Osteocyte (in vitro differentiated cells): ENCODE data around the gene CLSTN3. TPM values are rescaled to one million over a fixed set of nuclear protein-coding genes. Genes with fewer than 3 reads are reported as not detected.

Experiments
- DNase-seq: peaks from one replicate; pipeline ENCODE4 v3.0.0; 2021; ENCODE audit warnings: mixed read lengths; ENCODE audit not compliant: unreplicated experiment; ENCODE audit errors: extremely low spot score
- H3K27ac Mint-ChIP-seq: one replicate; pipeline ENCODE4 v1.8.0; 2021; ENCODE audit warnings: mild to moderate bottlenecking, mixed read lengths; ENCODE audit not compliant: unreplicated experiment
- H3K27me3 Mint-ChIP-seq: one replicate; pipeline ENCODE4 v1.8.0; 2021; ENCODE audit warnings: mixed read lengths; ENCODE audit not compliant: unreplicated experiment
- H3K36me3 Mint-ChIP-seq: one replicate; pipeline ENCODE4 v1.8.0; 2021; ENCODE audit warnings: mixed read lengths; ENCODE audit not compliant: unreplicated experiment
- H3K4me1 Mint-ChIP-seq: one replicate; pipeline ENCODE4 v1.8.0; 2021; ENCODE audit warnings: mixed read lengths; ENCODE audit not compliant: unreplicated experiment
- H3K4me3 Mint-ChIP-seq: one replicate; pipeline ENCODE4 v1.8.0; 2021; ENCODE audit warnings: mild to moderate bottlenecking, moderate library complexity, mixed read lengths; ENCODE audit not compliant: unreplicated experiment
- H3K9me3 Mint-ChIP-seq: one replicate; pipeline ENCODE4 v1.8.0; 2021; ENCODE audit warnings: mixed read lengths; ENCODE audit not compliant: unreplicated experiment
- CTCF ChIP-seq: fragments of 200-600 bp; sonication (generic); IDR thresholded peaks from 2 replicates; pipeline ENCODE4 v1.5.0; 2021; ENCODE audit warnings: antibody characterized with exemption, mild to moderate bottlenecking, moderate library complexity
- total RNA-seq: library from RNA; stranded (reverse); gene quantifications from 2 replicates; pipeline ENCODE4 v1.2.1, GENCODE V29; 2021

CLSTN3 gene
- total RNA-seq, 1 donor from 2014 or later: 14.4 TPM

- H3K9me3 Mint-ChIP-seq: no peaks in the 10 kb centered on the region
- peaks cover 3% of the 10 kb centered on the region for H3K36me3 Mint-ChIP-seq
- peaks cover 2% of the 10 kb centered on the region for H3K27me3 Mint-ChIP-seq
- no peak overlapping the region for H3K4me3 Mint-ChIP-seq
- no peak for DNase-seq
- TF ChIP-seq CTCF: no peak
- H3K4me1 Mint-ChIP-seq: no peaks in the 10 kb centered on the region
- no peak overlapping the region for H3K27ac Mint-ChIP-seq
Measured at GRCh38 chr12:7151532-7151931, 21.4 kb downstream of the CLSTN3 start.

- no peaks in the 10 kb centered on the region for H3K4me1 Mint-ChIP-seq
- TF ChIP-seq CTCF: no peak
- H3K27ac Mint-ChIP-seq: no peak overlapping the region
- no peaks in the 10 kb centered on the region for H3K9me3 Mint-ChIP-seq
- H3K36me3 Mint-ChIP-seq: peaks cover 3% of the 10 kb centered on the region
- no peak for DNase-seq
- peaks cover 2% of the 10 kb centered on the region for H3K27me3 Mint-ChIP-seq
- no peak overlapping the region for H3K4me3 Mint-ChIP-seq
Measured at GRCh38 chr12:7152818-7153217, 22.6 kb downstream of the CLSTN3 start.

- Mint-ChIP-seq H3K4me3 (no peak overlapping the region), H3K27me3 (peaks cover 2% of the 10 kb centered on the region), H3K36me3 (peaks cover 3% of the 10 kb centered on the region), H3K9me3 (no peaks in the 10 kb centered on the region), H3K4me1 (peaks cover 3% of the 10 kb centered on the region), H3K27ac (no peak overlapping the region)
- no peak for DNase-seq
- TF ChIP-seq CTCF: no peak
Measured at GRCh38 chr12:7154042-7154441, 23.9 kb downstream of the CLSTN3 start.

- no peak for DNase-seq
- no peak overlapping the region for H3K4me3 Mint-ChIP-seq
- no peak for TF ChIP-seq CTCF
- no peak overlapping the region for H3K27ac Mint-ChIP-seq
- no peaks in the 10 kb centered on the region for H3K36me3 Mint-ChIP-seq
- H3K9me3 Mint-ChIP-seq: no peaks in the 10 kb centered on the region
- H3K4me1 Mint-ChIP-seq: peaks cover 5% of the 10 kb centered on the region
- H3K27me3 Mint-ChIP-seq: no peaks in the 10 kb centered on the region
Measured at GRCh38 chr12:7154901-7155470, 24.8 kb downstream of the CLSTN3 start.

GRCh38 chr12:7155471-7156034, 25.4 kb downstream of the CLSTN3 start:
- Mint-ChIP-seq H3K27me3 (no peaks in the 10 kb centered on the region), H3K36me3 (no peaks in the 10 kb centered on the region), H3K4me1 (peaks cover 5% of the 10 kb centered on the region), H3K9me3 (no peaks in the 10 kb centered on the region), H3K27ac (no peak overlapping the region), H3K4me3 (no peak overlapping the region)
- DNase-seq: no peak
- no peak for TF ChIP-seq CTCF
